HG03558 (cell line): Measurements from ENCODE around the gene COLEC11.
"Not testable (repeated sequence)": the region's sequence is repeated elsewhere in the genome, so short reads cannot be mapped to it uniquely, and the experiment has no call there.

Experiments used
- ATAC-seq: cut with Tn5 transposase; IDR thresholded peaks from one replicate; pipeline ENCODE4 v1.9.1; 2021; ENCODE audit warnings: moderate number of reproducible peaks; ENCODE audit not compliant: unreplicated experiment; ENCODE audit errors: extremely low read depth

Gene COLEC11

GRCh38 chr2:3649581-3649980, 54.7 kb downstream of the COLEC11 start:
- no peak for ATAC-seq

- no peak for ATAC-seq
These were observed 55.4 kb downstream of the COLEC11 start for GRCh38 chr2:3650140-3650920.

- ATAC-seq: peak; percentile 77
These were observed 57.1 kb downstream of the COLEC11 start for GRCh38 chr2:3651691-3652648.

- ATAC-seq: no peak
These were observed 58.1 kb downstream of the COLEC11 start for GRCh38 chr2:3652896-3653625.

GRCh38 chr2:3654011-3654410, 59.1 kb downstream of the COLEC11 start:
- no peak for ATAC-seq

GRCh38 chr2:3654531-3655225, 59.8 kb downstream of the COLEC11 start:
- no peak for ATAC-seq

- no peak for ATAC-seq
These were observed 61.2 kb downstream of the COLEC11 start for GRCh38 chr2:3655871-3656761.

GRCh38 chr2:3656762-3657721, 62.1 kb downstream of the COLEC11 start:
- no peak for ATAC-seq

GRCh38 chr2:3657881-3658280, 63.0 kb downstream of the COLEC11 start, which contains the start of gene ALLC:
ALLC (plus strand) TSS chr2:3658200; CDS start chr2:3671158, 12,958 bp downstream.
- ATAC-seq: no peak

GRCh38 chr2:3659447-3660432, 64.8 kb downstream of the COLEC11 start:
- no peak for ATAC-seq

GRCh38 chr2:3660640-3661039, 65.7 kb downstream of the COLEC11 start:
- ATAC-seq: not testable (repeated sequence)

GRCh38 chr2:3661149-3661660, 66.3 kb downstream of the COLEC11 start:
- no peak for ATAC-seq

GRCh38 chr2:3662239-3662638, 67.3 kb downstream of the COLEC11 start:
- ATAC-seq: no peak

GRCh38 chr2:3664118-3664517, 69.2 kb downstream of the COLEC11 start:
- no peak for ATAC-seq

GRCh38 chr2:3664925-3665324, 70.0 kb downstream of the COLEC11 start:
- no peak for ATAC-seq

GRCh38 chr2:3665886-3666612, 71.1 kb downstream of the COLEC11 start:
- no peak for ATAC-seq
